ENCODE measurements around the gene ZNF519. TPM values are rescaled to one million over a fixed set of nuclear protein-coding genes. Genes with fewer than 3 reads are reported as not detected.

Gene ZNF519
- total and polyA plus RNA-seq, 7 donors = 0.25 to 3.2 (median 1.1) TPM

DNA sequence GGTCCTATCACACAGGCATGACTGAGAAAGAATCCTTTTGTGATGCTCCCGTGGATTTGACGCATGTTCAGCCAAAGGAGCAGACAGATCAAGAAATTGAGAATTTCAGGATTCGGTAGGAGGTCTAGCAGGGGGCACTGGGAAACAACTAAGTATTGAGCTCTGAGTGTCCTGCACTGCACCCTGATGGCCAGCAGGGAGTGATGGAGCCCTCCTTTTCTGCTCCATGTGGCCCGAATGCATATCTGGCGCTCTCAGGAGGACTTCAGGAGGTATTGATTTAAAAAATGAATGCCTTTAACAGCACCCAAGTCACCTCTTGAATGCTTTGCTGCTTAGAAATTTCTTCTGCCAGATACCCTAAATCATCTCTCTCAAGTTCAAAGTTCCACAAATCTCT is 58.0 kb downstream of the ZNF519 start:
- H3K27me3 ChIP-seq (ENCODE audit: insufficient read depth in 3 of 3, low read length in 2 of 3) = no peaks in the 10 kb centered on the region
- H3K9me3 ChIP-seq = peaks cover 5% of the 10 kb centered on the region
- no peaks in the 10 kb centered on the region for H3K4me1 ChIP-seq
- WGBS, 3 donors = 91 to 94% (median 92%) methylated on average over 5 of the region's 5 CpGs
- H3K36me3 ChIP-seq (ENCODE audit: insufficient read depth in 1 of 2, low read depth in 1 of 2) = no peaks in the 10 kb centered on the region
- no peak for DNase-seq
- H3K27ac ChIP-seq = no peak overlapping the region
- intact Hi-C loops (cut with DNase I) = no loop called here
- no peak for ATAC-seq
- H3K4me3 ChIP-seq = no peak overlapping the region
- TF ChIP-seq, protein P1, sequence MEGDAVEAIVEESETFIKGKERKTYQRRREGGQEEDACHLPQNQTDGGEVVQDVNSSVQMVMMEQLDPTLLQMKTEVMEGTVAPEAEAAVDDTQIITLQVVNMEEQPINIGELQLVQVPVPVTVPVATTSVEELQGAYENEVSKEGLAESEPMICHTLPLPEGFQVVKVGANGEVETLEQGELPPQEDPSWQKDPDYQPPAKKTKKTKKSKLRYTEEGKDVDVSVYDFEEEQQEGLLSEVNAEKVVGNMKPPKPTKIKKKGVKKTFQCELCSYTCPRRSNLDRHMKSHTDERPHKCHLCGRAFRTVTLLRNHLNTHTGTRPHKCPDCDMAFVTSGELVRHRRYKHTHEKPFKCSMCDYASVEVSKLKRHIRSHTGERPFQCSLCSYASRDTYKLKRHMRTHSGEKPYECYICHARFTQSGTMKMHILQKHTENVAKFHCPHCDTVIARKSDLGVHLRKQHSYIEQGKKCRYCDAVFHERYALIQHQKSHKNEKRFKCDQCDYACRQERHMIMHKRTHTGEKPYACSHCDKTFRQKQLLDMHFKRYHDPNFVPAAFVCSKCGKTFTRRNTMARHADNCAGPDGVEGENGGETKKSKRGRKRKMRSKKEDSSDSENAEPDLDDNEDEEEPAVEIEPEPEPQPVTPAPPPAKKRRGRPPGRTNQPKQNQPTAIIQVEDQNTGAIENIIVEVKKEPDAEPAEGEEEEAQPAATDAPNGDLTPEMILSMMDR (IDR thresholded peaks at IDR 0.05) = no peak

DNA sequence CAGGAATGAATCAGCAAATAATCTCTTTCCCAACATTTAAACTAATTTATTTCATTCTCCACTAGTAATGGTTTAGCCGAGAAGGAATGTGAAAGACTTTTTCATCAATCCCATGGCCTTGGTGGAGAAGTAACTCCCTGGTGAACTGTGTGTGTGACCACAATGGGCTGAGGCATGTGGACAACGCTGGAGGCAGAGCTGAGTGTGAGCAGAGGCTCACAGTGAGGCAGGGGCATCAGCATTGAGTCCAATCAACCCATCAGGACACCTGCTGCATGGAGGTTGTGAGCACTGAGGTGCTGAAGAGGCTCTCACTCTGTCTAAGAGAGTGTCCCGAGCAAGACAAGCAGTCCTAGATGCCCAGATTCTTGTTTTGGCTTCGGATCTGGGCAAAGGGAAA is 78.6 kb downstream of the ZNF519 start:
- 41 to 51% (median 42%) methylated on average over 4 of the region's 4 CpGs for WGBS, 3 donors
- intact Hi-C loops (cut with DNase I) = no loop called here
- Histone ChIP-seq H3K4me1 (no peaks in the 10 kb centered on the region), H3K27me3 (ENCODE audit: insufficient read depth in 3 of 3, low read length in 2 of 3) (no peaks in the 10 kb centered on the region), H3K4me3 (no peak overlapping the region), H3K9me3 (peaks cover 3% of the 10 kb centered on the region), H3K36me3 (ENCODE audit: insufficient read depth in 1 of 2, low read depth in 1 of 2) (no peaks in the 10 kb centered on the region), H3K27ac (no peak overlapping the region)
- TF ChIP-seq, protein P1 (IDR thresholded peaks at IDR 0.05) = no peak
- DNase-seq = no peak
- ATAC-seq = no peak

Other genes starting within 250 kb of the ZNF519 start
- under 1 TPM in 1 of 4 donors, not detected in 3; 0.48 TPM for gene MC2R, start 216.9 kb downstream of the ZNF519 start, total RNA-seq
- not detected for gene MC2R, start 216.9 kb downstream of the ZNF519 start, polyA plus RNA-seq